CD14-positive monocyte (primary cell): Measurements from ENCODE around the gene SLC6A5. TPM values are rescaled to one million over a fixed set of nuclear protein-coding genes. Genes with fewer than 3 reads are reported as not detected.
A peak's percentile ranks its signal among the peaks of the same experiment; 100 is the strongest.

Source experiments
- DNase-seq, 3 donors: peaks; one replicate each; pipeline ENCODE4 v3.0.0-alpha.2; 2011 to 2022
- H2AFZ ChIP-seq: 2 replicates; pipeline ENCODE4 v1.6.0; 2012; ENCODE audit warnings: mild to moderate bottlenecking, low read depth, low read length, inconsistent platforms; ENCODE audit not compliant: insufficient read depth, poor library complexity, severe bottlenecking
- H3K27ac ChIP-seq, 2 donors: 1 replicate in 1 of 2; 2 replicates in 1 of 2; pipeline ENCODE4 v1.5.1; 2012 to 2013; ENCODE audit warnings: low read length in 2 of 2, control low read depth in 1 of 2, inconsistent platforms in 1 of 2, low read depth in 1 of 2, mild to moderate bottlenecking in 1 of 2
- H3K27me3 ChIP-seq, 2 donors: one replicate each; pipeline versions ENCODE4 v1.6.0 to v1.6.1; 2011 to 2013; ENCODE audit warnings: low read length in 2 of 2; ENCODE audit not compliant: control insufficient read depth in 2 of 2, insufficient read depth in 2 of 2
- H3K36me3 ChIP-seq, 2 donors: replicated peaks in 1 of 2; 1 replicate in 1 of 2; 2 replicates in 1 of 2; pipeline versions ENCODE4 v1.5.1 to v1.6.1; 2012 to 2013; ENCODE audit warnings: low read length in 2 of 2, control low read depth in 1 of 2, inconsistent platforms in 1 of 2, mild to moderate bottlenecking in 1 of 2; ENCODE audit not compliant: insufficient read depth in 2 of 2, control insufficient read depth in 1 of 2
- H3K4me1 ChIP-seq, 2 donors: 1 replicate in 1 of 2; 2 replicates in 1 of 2; pipeline versions ENCODE4 v1.5.1 to v1.6.1; 2012 to 2013; ENCODE audit warnings: low read length in 2 of 2, control low read depth in 1 of 2, inconsistent platforms in 1 of 2, mild to moderate bottlenecking in 1 of 2, moderate library complexity in 1 of 2; ENCODE audit not compliant: insufficient read depth in 2 of 2, control insufficient read depth in 1 of 2
- H3K4me2 ChIP-seq: replicated peaks from 2 replicates; pipeline ENCODE3; 2012; ENCODE audit warnings: low read length, moderate library complexity, mild to moderate bottlenecking; ENCODE audit not compliant: poor library complexity, severe bottlenecking; ENCODE audit errors: extremely low read depth
- H3K4me3 ChIP-seq, 3 experiments: fragments of 200-600 bp in 1 of 3; sonication (generic) in 1 of 3; replicated peaks in 1 of 3; 1 replicate in 2 of 3; 2 replicates in 1 of 3; pipeline ENCODE4 v1.5.1; 2011 to 2013; ENCODE audit warnings: low read length in 3 of 3, mild to moderate bottlenecking in 3 of 3, control low read depth in 2 of 3, low read depth in 2 of 3, inconsistent platforms in 1 of 3, moderate library complexity in 1 of 3
- H3K79me2 ChIP-seq: 2 replicates; pipeline ENCODE4 v1.6.0; 2012; ENCODE audit warnings: mild to moderate bottlenecking, control low read depth, inconsistent platforms, low read length, moderate library complexity; ENCODE audit not compliant: insufficient read depth
- H3K9ac ChIP-seq: 2 replicates; pipeline ENCODE4 v1.6.0; 2017; ENCODE audit warnings: low read length, mild to moderate bottlenecking; ENCODE audit not compliant: insufficient read depth, poor library complexity, severe bottlenecking
- H3K9me3 ChIP-seq, 2 donors: replicated peaks in 1 of 2; 1 replicate in 1 of 2; 2 replicates in 1 of 2; pipeline versions ENCODE4 v1.5.1 to v1.6.1; 2012 to 2013; ENCODE audit warnings: low read length in 2 of 2, control low read depth in 1 of 2; ENCODE audit not compliant: control insufficient read depth in 1 of 2, insufficient read depth in 1 of 2
- H4K20me1 ChIP-seq: 2 replicates; pipeline ENCODE4 v1.6.0; 2012; ENCODE audit warnings: mild to moderate bottlenecking, low read length, control low read depth, moderate library complexity; ENCODE audit not compliant: insufficient read depth
- H3K27ac Mint-ChIP-seq, 7 donors: one replicate each; pipeline ENCODE4 v1.8.0; 2020; ENCODE audit warnings: mild to moderate bottlenecking in 7 of 7, mixed read lengths in 7 of 7, moderate library complexity in 6 of 7, inconsistent platforms in 2 of 7
- H3K27me3 Mint-ChIP-seq, 3 donors: one replicate each; pipeline ENCODE4 v1.8.0; 2021 to 2022; ENCODE audit warnings: low read depth in 3 of 3, mild to moderate bottlenecking in 3 of 3, mixed read lengths in 3 of 3, moderate library complexity in 3 of 3, inconsistent platforms in 1 of 3
- H3K36me3 Mint-ChIP-seq, 2 donors: one replicate each; pipeline ENCODE4 v1.8.0; 2020; ENCODE audit warnings: mixed read lengths in 2 of 2, inconsistent platforms in 1 of 2, mild to moderate bottlenecking in 1 of 2
- H3K4me1 Mint-ChIP-seq: one replicate; pipeline ENCODE4 v1.8.0; 2020; ENCODE audit warnings: mild to moderate bottlenecking, mixed read lengths
- H3K4me3 Mint-ChIP-seq, 2 donors: one replicate each; pipeline ENCODE4 v1.8.0; 2020; ENCODE audit warnings: mild to moderate bottlenecking in 2 of 2, mixed read lengths in 2 of 2, moderate library complexity in 1 of 2
- H3K9me3 Mint-ChIP-seq, 7 donors: one replicate each; pipeline ENCODE4 v1.8.0; 2020 to 2022; ENCODE audit warnings: mixed read lengths in 7 of 7, mild to moderate bottlenecking in 6 of 7, moderate library complexity in 6 of 7, inconsistent platforms in 2 of 7
- CTCF ChIP-seq: fragments of 200-600 bp; IDR thresholded peaks from one replicate; pipeline ENCODE4 v1.8.0; 2022; ENCODE audit warnings: antibody characterized with exemption, mild to moderate bottlenecking
- WGBS: methylation state at CpG from one replicate; pipeline ENCODE4 v1.1.5; 2013; ENCODE audit warnings: missing lambda C conversion rate; ENCODE audit not compliant: insufficient coverage; 5-methylcytosine and 5-hydroxymethylcytosine counted together
- intact Hi-C, 2 donors: fragments of 100-400 bp; cut with micrococcal nuclease; formaldehyde crosslinking; loops; one replicate each; pipeline versions ENCODE4 v1.15.0 to v1.15.1; 2023
- polyA plus RNA-seq, 3 donors: library from polyadenylated mRNA; depleted of rRNA in 1 of 3; unstranded in 2 of 3; stranded (reverse) in 1 of 3; fragments of 300-500 nt in 2 of 3; fragments of >200 nt in 1 of 3; fragmentation: Illumina TruSeq in 2 of 3; gene quantifications; 1 replicate in 2 of 3; 2 replicates in 1 of 3; pipeline ENCODE4 v1.2.3, GENCODE V29; 2012 to 2021

SLC6A5 gene
- polyA plus RNA-seq, 3 donors = not detected

DNA sequence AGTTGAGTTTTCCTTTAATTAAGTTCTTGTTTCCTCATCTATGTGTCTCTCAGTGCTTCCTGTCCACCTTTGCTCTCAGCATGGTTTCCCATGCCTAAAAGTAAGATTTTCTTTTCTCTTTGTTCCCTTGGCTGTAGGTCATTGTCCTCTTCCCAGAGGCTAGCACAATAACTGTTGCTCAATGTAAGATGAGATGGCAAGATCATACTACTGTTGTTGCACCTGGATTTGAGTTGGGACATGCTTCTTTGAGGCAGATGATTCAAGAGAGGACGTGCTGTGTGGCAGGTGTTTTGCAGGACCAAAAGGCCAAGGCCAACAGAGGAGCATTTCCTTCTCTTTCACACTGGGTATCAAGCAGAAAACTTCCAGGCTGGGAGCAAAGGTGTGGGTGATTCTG is 58.7 kb downstream of the SLC6A5 start:
- no peak overlapping the region for H3K4me3 ChIP-seq
- Mint-ChIP-seq H3K4me1 (no peaks in the 10 kb centered on the region), H3K27me3 (peaks cover 2 to 9% (median 4%) of the 10 kb centered on the region in 3 donors), H3K36me3 (no peaks in the 10 kb centered on the region), H3K27ac (no peak overlapping the region), H3K4me3 (no peak overlapping the region), H3K9me3 (peaks cover 0 to 3% (median 0%) of the 10 kb centered on the region in 7 donors)
- WGBS = no CpG with 5 or more reads among the region's 1 CpG
- H3K9me3 ChIP-seq = no peaks in the 10 kb centered on the region
- H3K36me3 ChIP-seq = no peaks in the 10 kb centered on the region
- intact Hi-C loops = no loop called here
- DNase-seq = no peak
- no peaks in the 10 kb centered on the region for H4K20me1 ChIP-seq
- no peak for TF ChIP-seq CTCF
- H3K4me2 ChIP-seq = no peak overlapping the region
- no peak overlapping the region for H3K27ac ChIP-seq
- H3K9ac ChIP-seq = no peak overlapping the region
- no peaks in the 10 kb centered on the region for H3K4me1 ChIP-seq
- H3K27me3 ChIP-seq = peaks cover 2 to 5% of the 10 kb centered on the region in 2 donors
- no peaks in the 10 kb centered on the region for H3K79me2 ChIP-seq
- H2AFZ ChIP-seq = no peak overlapping the region

- Mint-ChIP-seq H3K4me1 (no peaks in the 10 kb centered on the region), H3K27ac (peak overlapping the region in 1 of 7 donors; percentile 4), H3K36me3 (no peaks in the 10 kb centered on the region), H3K9me3 (peaks cover 0 to 6% (median 0%) of the 10 kb centered on the region in 7 donors), H3K4me3 (no peak overlapping the region), H3K27me3 (peaks cover 6 to 16% (median 9%) of the 10 kb centered on the region in 3 donors)
- DNase-seq = no peak
- Histone ChIP-seq H4K20me1 (no peaks in the 10 kb centered on the region), H3K4me1 (no peaks in the 10 kb centered on the region), H3K9me3 (no peaks in the 10 kb centered on the region), H3K4me3 (no peak overlapping the region), H2AFZ (no peak overlapping the region), H3K36me3 (no peaks in the 10 kb centered on the region), H3K27me3 (peaks cover 3 to 7% of the 10 kb centered on the region in 2 donors), H3K9ac (no peak overlapping the region), H3K27ac (no peak overlapping the region), H3K4me2 (no peak overlapping the region), H3K79me2 (no peaks in the 10 kb centered on the region)
- TF ChIP-seq CTCF = no peak
- 68% methylated on average over 2 of the region's 3 CpGs for WGBS
- intact Hi-C loops = no loop called here
Observed at GRCh38 chr11:20661445-20661844, 62.0 kb downstream of the SLC6A5 start.
